C4-2B (cell line): Measurements from ENCODE around the gene UBR1.

Experiments used
- H3K27ac ChIP-seq: fragments of 450-650 bp; 2 replicates; pipeline ENCODE4 v1.5.1; 2017
- ZFX ChIP-seq: fragments of 450-650 bp; IDR thresholded peaks from 2 replicates; pipeline ENCODE4 v1.6.1; 2017
- TF ChIP-seq, protein P1 (sequence below): fragments of 450-650 bp; conservative IDR thresholded peaks from 2 replicates; pipeline ENCODE4 v1.5.1; 2017; ENCODE audit warnings: mild to moderate bottlenecking

Gene UBR1

GRCh38 chr15:43106486-43106829 lies 620 bp upstream of the UBR1 start:
- TF ChIP-seq, protein P1, sequence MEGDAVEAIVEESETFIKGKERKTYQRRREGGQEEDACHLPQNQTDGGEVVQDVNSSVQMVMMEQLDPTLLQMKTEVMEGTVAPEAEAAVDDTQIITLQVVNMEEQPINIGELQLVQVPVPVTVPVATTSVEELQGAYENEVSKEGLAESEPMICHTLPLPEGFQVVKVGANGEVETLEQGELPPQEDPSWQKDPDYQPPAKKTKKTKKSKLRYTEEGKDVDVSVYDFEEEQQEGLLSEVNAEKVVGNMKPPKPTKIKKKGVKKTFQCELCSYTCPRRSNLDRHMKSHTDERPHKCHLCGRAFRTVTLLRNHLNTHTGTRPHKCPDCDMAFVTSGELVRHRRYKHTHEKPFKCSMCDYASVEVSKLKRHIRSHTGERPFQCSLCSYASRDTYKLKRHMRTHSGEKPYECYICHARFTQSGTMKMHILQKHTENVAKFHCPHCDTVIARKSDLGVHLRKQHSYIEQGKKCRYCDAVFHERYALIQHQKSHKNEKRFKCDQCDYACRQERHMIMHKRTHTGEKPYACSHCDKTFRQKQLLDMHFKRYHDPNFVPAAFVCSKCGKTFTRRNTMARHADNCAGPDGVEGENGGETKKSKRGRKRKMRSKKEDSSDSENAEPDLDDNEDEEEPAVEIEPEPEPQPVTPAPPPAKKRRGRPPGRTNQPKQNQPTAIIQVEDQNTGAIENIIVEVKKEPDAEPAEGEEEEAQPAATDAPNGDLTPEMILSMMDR = no peak
- no peak for TF ChIP-seq ZFX
- H3K27ac ChIP-seq = peak overlapping the region; percentile 88

DNA sequence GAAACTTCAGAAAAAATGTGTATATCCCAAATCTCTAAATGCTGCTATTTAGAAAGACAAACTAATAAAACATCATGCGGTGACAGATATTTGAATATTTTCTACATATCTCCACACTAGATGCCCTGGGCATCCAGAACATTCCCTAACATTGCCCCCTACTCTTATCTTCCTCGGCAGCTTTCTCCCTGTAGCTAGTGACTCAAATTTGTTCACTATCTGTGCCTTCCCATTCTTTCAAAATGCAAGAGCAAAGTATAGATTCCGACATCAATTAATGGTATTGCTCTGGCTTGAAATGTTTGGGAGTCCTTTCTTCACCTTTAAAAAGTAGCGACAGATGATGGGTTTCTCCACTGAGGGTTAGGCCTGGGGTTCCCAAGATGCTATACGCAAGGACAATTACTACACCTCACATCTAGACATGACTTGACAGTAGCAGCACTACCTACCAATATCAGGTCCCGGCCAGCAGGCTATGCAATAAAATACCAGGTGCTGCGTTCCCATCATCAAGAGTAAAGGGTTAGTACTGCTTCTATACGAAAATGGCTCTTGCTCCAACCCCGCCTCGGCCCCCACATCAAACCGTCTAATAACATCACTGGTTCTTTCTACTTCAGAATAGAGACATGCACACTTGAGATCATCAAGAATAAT lies 631 bp downstream of the UBR1 start:
- TF ChIP-seq ZFX = no peak
- TF ChIP-seq, protein P1 = no peak
- H3K27ac ChIP-seq = peak overlapping the region; percentile 88

DNA sequence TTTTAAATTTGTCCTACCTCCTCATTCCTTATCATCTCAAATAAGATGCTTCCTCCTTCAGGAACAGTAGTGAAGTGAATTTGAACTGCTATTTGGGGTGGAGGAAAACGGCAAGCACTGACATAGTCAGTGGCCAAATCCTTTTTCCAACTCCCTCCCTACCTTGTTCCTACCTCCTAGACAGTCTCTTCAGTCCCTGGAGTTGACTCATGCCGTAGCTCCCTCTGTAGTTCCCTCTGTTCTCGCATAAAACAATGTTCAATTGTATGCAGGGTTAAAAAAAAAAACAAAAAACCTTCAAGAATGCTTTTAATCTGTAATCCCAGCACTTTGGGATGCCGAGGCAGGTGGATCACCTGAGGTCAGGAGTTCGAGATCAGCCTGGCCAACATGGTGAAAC lies 1.4 kb downstream of the UBR1 start:
- no peak overlapping the region for H3K27ac ChIP-seq
- TF ChIP-seq, protein P1 = no peak
- no peak for TF ChIP-seq ZFX

GRCh38 chr15:43103907-43104306 lies 1.9 kb downstream of the UBR1 start:
- H3K27ac ChIP-seq = no peak overlapping the region
- no peak for TF ChIP-seq ZFX
- TF ChIP-seq, protein P1 = no peak

DNA sequence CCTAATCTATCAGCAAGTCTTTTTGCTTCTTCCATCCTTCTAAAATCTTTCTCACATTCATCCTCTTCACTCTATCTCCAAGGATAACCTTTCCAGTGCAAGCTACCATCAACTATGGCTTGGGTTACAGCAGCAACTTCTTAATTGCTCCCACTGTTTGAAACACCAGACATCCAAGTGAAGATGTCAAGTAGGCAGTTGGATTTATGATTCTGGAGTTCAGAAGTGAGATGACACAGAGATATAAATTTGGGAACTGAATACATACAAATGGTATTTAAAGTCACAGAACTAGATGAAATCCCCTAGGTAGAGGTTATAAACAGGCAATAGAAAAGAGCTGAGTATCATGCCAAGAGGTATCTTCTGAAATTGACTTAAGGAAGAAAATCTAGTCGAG lies 3.7 kb downstream of the UBR1 start:
- no peak for TF ChIP-seq ZFX
- no peak overlapping the region for H3K27ac ChIP-seq

DNA sequence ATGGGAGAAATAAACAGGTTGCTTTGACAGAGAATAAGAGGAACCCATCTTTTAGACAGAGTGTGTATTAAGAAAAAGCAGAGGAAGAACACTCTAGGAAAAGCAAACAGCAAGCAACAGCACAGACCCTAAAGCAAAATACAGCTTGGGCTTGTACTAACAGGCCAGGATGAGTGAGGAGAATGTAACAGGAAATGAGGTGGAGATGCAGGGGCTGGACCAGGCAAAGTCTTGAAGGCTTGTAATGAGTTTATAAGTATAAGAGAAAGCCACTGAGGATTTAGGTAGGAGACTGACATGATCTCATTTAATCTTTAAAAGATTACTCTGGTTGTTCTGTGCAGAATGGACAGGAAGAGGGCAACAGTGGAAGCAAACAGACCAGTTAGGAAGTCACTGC lies 4.9 kb downstream of the UBR1 start:
- no peak overlapping the region for H3K27ac ChIP-seq
- TF ChIP-seq ZFX = no peak
- TF ChIP-seq, protein P1 = no peak

- TF ChIP-seq, protein P1 = no peak
- TF ChIP-seq ZFX = no peak
- no peak overlapping the region for H3K27ac ChIP-seq
These were observed 6.6 kb downstream of the UBR1 start for GRCh38 chr15:43099105-43099845.

- TF ChIP-seq, protein P1 = no peak
- no peak overlapping the region for H3K27ac ChIP-seq
These were observed 9.4 kb downstream of the UBR1 start for GRCh38 chr15:43096411-43096810.
